ENCODE data around the gene ADORA1.

ADORA1 gene

DNA sequence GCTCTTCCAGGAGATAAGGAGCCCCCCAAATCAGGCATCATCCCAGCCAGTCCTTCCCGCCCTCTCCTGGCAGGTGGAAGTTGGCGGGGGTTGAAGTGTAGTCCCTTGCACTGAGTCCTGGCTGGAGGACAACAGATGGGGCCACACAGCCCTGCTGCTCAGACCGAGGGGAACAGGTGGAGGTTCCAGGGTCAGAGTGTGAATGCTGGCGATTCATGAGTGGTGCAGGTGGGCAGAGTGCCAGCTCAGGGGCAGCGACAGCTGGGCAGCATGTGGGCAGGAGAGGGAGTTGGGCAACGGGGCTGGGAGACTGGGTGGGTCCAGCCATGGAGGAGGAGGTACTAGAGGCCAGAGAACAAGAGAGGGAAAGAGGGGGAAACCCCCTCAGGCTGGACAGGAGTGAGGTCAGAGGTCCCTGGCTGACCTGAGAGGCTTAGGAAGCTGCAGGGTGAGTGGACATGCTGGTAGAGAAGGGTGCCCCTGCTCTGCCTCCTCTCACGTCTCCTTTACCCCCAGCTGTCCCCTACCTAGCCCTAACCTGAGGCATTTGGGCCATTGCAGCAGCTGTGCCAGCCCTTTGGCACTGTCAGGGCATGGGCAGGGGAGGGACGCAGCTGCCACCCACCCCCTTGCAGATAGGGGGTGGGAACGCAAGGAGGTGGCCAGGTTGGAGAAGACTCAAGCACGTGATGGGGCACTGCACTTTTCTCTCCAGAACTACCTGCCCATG is 11.3 kb upstream of the ADORA1 start:
- TF ChIP-seq CTCF (IDR thresholded peaks at IDR 0.05; ENCODE audit: low read depth, low read length): no peak
- H3K4me3 ChIP-seq (ENCODE audit: low read depth, low read length): no peak overlapping the region

DNA sequence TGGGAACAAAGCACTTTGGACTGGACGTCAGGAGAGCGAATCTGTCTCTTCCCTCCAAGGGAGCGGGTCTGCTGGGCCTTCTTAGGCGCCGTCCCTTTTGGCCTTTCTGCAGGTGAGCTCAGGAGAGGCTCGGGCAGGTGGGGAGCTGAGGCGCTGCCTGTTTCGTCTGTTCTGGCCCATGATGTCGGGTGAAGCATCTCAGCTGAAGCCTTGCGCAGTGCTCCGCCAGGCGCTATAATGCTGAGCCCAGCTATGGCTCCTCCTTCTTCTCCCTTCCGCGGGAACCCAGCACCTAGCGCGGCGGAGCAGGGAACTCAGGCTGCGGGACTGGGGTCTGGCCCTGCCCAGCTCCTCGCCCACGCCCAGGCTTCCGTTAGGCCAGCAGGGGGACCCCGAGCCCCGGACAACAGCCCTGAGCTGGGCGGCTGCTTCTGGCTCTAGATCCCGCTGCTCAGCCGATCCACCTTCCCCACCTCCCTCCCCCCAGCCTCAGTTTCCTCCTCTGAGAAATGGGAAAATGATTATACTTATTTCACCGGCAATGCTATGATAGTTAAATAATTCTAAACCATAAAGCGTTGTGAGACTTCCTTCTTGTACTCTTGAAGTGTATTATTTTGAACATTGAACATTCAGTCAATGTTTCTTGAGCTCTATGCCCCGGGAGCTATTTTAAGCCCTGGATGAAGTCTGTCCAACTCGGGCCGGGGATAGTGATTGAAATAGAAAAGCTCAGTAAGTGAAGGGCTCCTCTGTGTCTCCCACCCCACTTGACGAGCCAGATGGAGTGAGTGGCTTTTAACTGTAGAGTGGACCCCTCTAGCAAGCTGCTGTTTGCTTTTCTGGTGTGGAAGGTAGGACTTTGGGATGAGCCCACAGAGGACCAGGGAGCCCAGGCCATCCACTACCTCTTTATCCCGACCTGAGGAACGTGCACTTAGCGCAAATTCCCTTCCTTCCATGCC is 9.6 kb upstream of the ADORA1 start:
- H3K4me3 ChIP-seq (ENCODE audit: low read depth, low read length): no peak overlapping the region
- TF ChIP-seq CTCF (IDR thresholded peaks at IDR 0.05; ENCODE audit: low read depth, low read length): peak; percentile 54

DNA sequence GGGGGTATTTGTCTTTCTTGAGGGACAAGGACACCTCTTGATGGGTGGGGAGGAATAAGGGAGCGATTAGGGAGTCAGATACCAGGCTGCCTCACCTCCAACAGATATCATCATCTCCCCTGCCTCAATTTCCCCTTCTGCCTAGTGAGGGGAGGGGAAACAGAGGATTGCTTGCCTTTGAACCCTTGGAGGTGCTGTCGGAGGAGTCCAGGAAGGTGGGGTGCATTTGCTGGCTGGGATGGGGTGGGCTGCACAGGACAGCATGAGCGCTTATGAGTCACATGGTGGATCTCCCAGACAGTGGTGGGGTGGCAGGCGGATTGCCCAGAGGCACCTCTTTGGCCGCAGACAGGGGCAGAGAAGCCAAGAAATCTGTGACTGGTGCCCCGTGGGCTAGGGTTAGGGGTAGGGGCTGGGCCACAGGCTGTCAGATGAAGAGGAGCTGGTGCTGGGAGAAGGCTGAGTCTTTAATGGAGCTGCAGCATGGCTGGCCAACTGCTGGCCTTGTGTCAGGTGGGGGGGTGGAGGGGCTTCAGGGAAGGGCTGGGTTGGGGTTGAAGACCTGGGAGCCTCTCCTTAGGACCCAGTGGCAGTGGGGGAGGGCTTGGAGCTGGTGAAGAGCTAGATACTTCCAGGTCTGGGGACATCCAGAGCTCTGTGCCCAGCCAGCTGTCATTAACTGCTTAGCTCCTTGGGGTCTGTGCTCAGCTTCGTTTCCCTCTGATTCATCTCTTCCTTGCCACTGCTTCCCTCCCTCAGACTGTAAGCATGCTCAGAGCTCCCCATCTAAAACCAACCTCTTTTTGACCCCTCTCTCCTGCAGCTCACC is 7.0 kb upstream of the ADORA1 start:
- no peak for TF ChIP-seq CTCF (IDR thresholded peaks at IDR 0.05; ENCODE audit: low read depth, low read length)
- H3K4me3 ChIP-seq (ENCODE audit: low read depth, low read length): no peak overlapping the region

DNA sequence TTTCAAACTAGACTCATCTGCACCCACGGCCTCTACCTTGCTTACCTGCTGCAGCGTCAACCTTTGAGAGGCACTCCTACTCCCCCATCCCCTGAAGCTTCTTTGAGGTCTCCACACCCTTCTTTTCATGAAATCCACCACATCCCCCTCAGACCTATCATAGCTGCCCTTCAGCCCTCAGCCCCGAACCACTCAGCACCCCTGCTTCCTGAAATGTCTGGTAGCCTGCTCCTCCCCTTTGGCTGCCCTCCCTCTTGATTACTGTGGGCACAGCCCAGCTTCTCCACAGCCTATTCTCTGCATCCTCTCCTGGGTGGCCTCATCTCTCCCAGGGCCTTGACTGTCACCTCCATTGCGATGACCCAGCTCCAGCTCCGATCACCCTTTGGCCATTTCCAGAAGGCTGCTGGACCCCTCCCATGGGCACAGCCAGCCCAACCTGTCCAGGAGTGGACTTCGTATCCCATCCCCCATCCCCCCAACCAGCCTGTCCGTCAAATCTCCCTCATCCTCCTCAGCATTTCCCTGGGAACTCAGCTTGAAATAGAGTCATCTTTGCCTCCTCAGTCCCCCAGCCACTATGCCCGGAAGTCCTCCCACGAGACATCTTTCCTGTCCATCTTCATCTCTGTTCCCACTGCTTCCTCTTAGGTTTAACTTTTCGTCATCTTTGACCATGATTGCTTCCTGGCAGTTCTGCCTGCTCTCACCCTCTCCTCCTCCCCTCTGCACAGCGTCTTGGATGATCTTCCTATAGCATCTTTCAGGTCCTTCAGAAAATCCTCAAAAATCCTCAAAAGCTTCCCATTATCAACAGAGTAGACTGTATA is 6.1 kb upstream of the ADORA1 start:
- H3K4me3 ChIP-seq (ENCODE audit: low read depth, low read length): no peak overlapping the region
- no peak for TF ChIP-seq CTCF (IDR thresholded peaks at IDR 0.05; ENCODE audit: low read depth, low read length)

DNA sequence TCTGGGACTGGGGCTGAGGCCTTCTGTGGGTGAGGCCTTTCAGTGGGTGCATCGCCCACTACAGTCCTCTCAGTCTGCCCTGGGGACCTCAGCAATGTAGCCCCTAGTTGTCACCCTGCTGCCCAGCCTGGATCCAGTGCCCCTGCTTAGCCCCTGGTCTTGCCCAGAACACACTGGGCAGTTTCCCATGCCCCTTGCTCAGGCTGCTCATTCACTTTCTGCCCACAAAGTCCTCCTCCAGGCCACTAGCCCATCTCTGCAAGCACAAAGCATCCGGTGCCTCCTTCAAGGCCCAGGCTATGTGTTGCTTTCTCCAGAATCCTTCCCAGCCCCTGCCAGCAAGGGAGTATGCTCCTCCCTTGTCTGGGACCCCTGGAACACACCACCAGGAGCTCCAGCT is 5.4 kb upstream of the ADORA1 start:
- no peak for TF ChIP-seq CTCF (IDR thresholded peaks at IDR 0.05; ENCODE audit: low read depth, low read length)
- no peak overlapping the region for H3K4me3 ChIP-seq (ENCODE audit: low read depth, low read length)

DNA sequence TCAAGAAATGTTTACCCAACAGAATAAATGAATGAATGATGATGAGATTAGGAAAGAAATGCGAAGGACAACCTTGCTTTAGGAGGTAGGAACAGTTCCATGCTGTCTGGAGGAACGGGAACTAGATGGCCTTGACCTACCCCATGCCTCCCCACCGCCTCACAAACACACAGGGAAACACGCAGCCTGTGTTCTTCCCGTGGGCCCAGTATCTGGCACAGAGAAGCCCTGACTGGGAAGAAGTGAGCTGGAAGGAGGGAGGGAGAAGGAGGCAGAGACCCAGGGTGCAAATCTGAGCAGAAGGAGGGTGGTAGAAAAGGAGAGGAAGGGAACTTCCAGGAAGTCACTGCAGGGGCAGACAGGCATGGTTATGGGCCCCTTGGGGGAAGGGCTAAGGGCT is 3.5 kb upstream of the ADORA1 start:
- no peak for TF ChIP-seq CTCF (IDR thresholded peaks at IDR 0.05; ENCODE audit: low read depth, low read length)
- no peak overlapping the region for H3K4me3 ChIP-seq (ENCODE audit: low read depth, low read length)
